Osteocyte (in vitro differentiated cells): Measurements from ENCODE around the gene ZNRF1. TPM values are rescaled to one million over a fixed set of nuclear protein-coding genes. Genes with fewer than 3 reads are reported as not detected.

ENCODE experiments used
- DNase-seq: peaks from one replicate; pipeline ENCODE4 v3.0.0; 2021; ENCODE audit warnings: mixed read lengths; ENCODE audit not compliant: unreplicated experiment; ENCODE audit errors: extremely low spot score
- H3K27ac Mint-ChIP-seq: one replicate; pipeline ENCODE4 v1.8.0; 2021; ENCODE audit warnings: mild to moderate bottlenecking, mixed read lengths; ENCODE audit not compliant: unreplicated experiment
- H3K27me3 Mint-ChIP-seq: one replicate; pipeline ENCODE4 v1.8.0; 2021; ENCODE audit warnings: mixed read lengths; ENCODE audit not compliant: unreplicated experiment
- H3K36me3 Mint-ChIP-seq: one replicate; pipeline ENCODE4 v1.8.0; 2021; ENCODE audit warnings: mixed read lengths; ENCODE audit not compliant: unreplicated experiment
- H3K4me1 Mint-ChIP-seq: one replicate; pipeline ENCODE4 v1.8.0; 2021; ENCODE audit warnings: mixed read lengths; ENCODE audit not compliant: unreplicated experiment
- H3K4me3 Mint-ChIP-seq: one replicate; pipeline ENCODE4 v1.8.0; 2021; ENCODE audit warnings: mild to moderate bottlenecking, moderate library complexity, mixed read lengths; ENCODE audit not compliant: unreplicated experiment
- H3K9me3 Mint-ChIP-seq: one replicate; pipeline ENCODE4 v1.8.0; 2021; ENCODE audit warnings: mixed read lengths; ENCODE audit not compliant: unreplicated experiment
- CTCF ChIP-seq: fragments of 200-600 bp; sonication (generic); IDR thresholded peaks from 2 replicates; pipeline ENCODE4 v1.5.0; 2021; ENCODE audit warnings: antibody characterized with exemption, mild to moderate bottlenecking, moderate library complexity
- total RNA-seq: library from RNA; stranded (reverse); gene quantifications from 2 replicates; pipeline ENCODE4 v1.2.1, GENCODE V29; 2021

The ZNRF1 gene
- total RNA-seq, 1 donor from 2014 or later = 32.1 TPM

DNA sequence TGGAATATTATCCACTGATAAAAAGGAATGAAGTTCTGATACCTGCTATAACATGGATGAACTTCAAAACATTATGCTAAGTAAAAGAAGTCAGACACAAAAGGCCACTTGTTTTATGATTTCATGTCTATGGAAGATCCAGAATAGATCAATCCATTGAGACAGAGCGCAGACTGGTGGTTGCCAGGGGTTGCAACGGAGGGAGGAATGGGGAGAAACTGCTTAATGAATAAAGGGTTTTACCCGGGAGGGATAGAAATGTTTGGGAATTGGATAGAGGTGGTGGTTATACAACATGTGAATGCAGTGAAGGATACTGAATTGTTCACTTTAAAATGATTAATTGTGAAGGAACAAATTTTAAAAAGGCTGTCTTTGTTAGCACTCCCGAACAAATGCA, 44.1 kb upstream of the ZNRF1 start:
- TF ChIP-seq CTCF = no peak
- Mint-ChIP-seq H3K9me3 (no peaks in the 10 kb centered on the region), H3K4me3 (no peak overlapping the region), H3K27ac (no peak overlapping the region), H3K27me3 (no peaks in the 10 kb centered on the region), H3K36me3 (peaks cover 46% of the 10 kb centered on the region), H3K4me1 (no peaks in the 10 kb centered on the region)
- no peak for DNase-seq

- no peak for TF ChIP-seq CTCF
- DNase-seq = no peak
- Mint-ChIP-seq H3K4me1 (no peaks in the 10 kb centered on the region), H3K27ac (no peak overlapping the region), H3K36me3 (no peaks in the 10 kb centered on the region), H3K27me3 (no peaks in the 10 kb centered on the region), H3K9me3 (no peaks in the 10 kb centered on the region), H3K4me3 (no peak overlapping the region)
Observed at GRCh38 chr16:74973304-74973703, 25.5 kb upstream of the ZNRF1 start.

GRCh38 chr16:74975591-74975990, 23.2 kb upstream of the ZNRF1 start:
- DNase-seq = no peak
- no peak overlapping the region for H3K27ac Mint-ChIP-seq
- no peaks in the 10 kb centered on the region for H3K27me3 Mint-ChIP-seq
- TF ChIP-seq CTCF = no peak
- no peaks in the 10 kb centered on the region for H3K9me3 Mint-ChIP-seq
- no peaks in the 10 kb centered on the region for H3K36me3 Mint-ChIP-seq
- no peaks in the 10 kb centered on the region for H3K4me1 Mint-ChIP-seq
- H3K4me3 Mint-ChIP-seq = no peak overlapping the region

GRCh38 chr16:74982256-74982655, 16.6 kb upstream of the ZNRF1 start:
- no peak overlapping the region for H3K27ac Mint-ChIP-seq
- no peak overlapping the region for H3K4me3 Mint-ChIP-seq
- no peak for DNase-seq

DNA sequence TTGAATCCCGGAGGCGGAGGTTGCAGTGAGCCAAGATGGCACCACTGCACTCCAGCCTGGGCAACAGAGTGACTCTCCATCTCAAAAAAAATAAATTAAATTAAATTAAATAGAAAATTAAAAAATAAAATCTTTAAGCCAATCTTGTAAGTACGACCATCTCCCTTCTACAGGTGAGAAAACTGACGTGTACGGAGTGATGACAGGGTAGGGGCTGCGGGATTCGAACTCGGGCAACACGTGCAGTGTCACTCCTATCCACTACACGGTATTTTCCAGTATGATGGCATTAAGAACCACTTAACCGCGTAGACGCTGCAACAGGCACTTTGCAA, 14.7 kb upstream of the ZNRF1 start:
- TF ChIP-seq CTCF = no peak
- Mint-ChIP-seq H3K27me3 (no peaks in the 10 kb centered on the region), H3K4me3 (peak overlapping the region; percentile 87), H3K27ac (no peak overlapping the region), H3K36me3 (no peaks in the 10 kb centered on the region), H3K4me1 (peaks cover 4% of the 10 kb centered on the region), H3K9me3 (no peaks in the 10 kb centered on the region)
- no peak for DNase-seq

More at GRCh38 chr16:74982256-74982655, 16.6 kb upstream of the ZNRF1 start:
- H3K4me1 Mint-ChIP-seq = peaks cover 4% of the 10 kb centered on the region
- no peaks in the 10 kb centered on the region for H3K36me3 Mint-ChIP-seq
- H3K9me3 Mint-ChIP-seq = no peaks in the 10 kb centered on the region
- TF ChIP-seq CTCF = no peak
- no peaks in the 10 kb centered on the region for H3K27me3 Mint-ChIP-seq
